ENCODE data around the gene TMCC1.

The TMCC1 gene

DNA sequence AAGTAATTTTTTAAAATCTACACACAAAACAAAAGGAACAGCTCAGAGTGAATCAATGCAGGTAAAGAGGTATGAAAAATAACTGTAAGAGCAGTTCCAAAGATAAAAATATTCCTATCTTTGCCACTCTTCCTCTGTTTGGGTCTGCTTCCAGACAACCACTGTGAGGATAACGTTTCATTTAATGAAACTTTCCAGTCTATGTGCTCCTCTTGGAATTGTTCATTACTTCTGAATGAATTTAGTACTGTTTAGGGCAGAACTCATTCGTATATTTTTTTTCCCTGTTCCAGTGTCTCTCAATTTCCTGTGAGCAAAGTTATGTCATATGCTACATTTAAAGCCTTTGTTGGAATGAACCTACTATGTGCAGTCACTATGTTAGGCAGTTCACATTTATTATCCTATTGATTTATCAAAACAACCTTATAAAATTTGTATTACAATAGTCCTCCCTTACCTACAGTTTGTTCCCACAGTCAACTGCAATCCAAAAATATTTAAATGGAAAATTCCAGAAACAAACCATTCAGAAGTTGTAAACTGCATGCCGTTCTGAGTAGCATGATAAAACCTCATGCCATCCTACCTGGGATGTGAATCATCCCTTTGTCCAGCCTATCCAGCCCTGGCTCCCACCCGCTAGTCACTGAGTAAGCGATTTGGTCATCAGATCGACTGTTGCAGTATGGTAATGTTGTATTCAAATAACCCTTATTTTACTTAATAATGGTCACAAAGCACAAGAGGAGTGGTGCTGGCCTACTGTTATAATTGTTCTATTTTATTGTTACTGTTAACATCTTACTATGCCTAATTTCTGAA is 98.1 kb downstream of the TMCC1 start:
- H3K4me3 ChIP-seq (ENCODE audit: low read depth, low read length): no peak overlapping the region
- TF ChIP-seq, protein P1, sequence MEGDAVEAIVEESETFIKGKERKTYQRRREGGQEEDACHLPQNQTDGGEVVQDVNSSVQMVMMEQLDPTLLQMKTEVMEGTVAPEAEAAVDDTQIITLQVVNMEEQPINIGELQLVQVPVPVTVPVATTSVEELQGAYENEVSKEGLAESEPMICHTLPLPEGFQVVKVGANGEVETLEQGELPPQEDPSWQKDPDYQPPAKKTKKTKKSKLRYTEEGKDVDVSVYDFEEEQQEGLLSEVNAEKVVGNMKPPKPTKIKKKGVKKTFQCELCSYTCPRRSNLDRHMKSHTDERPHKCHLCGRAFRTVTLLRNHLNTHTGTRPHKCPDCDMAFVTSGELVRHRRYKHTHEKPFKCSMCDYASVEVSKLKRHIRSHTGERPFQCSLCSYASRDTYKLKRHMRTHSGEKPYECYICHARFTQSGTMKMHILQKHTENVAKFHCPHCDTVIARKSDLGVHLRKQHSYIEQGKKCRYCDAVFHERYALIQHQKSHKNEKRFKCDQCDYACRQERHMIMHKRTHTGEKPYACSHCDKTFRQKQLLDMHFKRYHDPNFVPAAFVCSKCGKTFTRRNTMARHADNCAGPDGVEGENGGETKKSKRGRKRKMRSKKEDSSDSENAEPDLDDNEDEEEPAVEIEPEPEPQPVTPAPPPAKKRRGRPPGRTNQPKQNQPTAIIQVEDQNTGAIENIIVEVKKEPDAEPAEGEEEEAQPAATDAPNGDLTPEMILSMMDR (IDR thresholded peaks at IDR 0.05; ENCODE audit: low read depth, low read length, missing control alignments): no peak
- no peak for DNase-seq (ENCODE audit: low read depth)

DNA sequence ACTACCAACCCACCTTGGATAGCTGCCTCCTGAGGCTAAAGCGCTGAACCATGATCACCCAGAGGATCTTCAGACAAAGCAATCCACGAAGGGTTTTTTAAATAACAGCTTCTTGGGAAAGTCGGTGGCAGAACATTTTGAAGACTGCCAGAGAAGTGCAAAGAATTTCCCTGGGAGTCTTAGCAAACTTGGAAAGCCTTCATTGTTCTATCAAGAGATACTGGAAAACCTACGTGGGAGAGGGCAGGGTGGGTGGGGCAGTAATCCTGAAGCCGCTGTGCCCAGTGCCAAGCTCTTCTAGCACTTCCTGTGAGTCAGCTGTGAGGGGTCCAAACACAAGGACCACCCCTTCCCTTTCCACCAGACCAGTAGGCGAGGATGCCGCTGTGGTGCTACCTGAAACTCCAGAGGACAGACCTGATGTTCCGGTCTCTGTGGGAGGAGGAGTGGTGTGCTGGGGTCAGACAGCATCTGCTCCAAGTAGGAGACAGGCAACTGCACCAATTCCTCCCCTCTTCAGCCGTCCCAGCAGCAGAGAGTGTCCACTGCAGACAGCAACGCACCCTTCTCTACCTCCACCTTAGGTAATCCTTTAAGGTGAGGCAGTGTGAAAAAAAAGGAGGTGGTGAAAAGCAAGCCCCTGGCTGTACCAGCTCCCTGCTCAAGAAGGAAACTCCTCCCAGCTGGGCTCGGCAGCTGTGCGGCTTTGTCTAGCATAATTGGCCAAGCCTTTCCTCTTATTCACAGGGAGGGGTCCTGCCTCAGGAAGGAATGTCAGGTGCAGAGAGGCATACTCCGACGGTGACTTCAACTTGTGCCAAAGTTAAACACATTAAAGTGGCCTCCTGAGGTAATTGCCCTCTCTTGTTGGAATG is 99.0 kb downstream of the TMCC1 start:
- no peak for DNase-seq (ENCODE audit: low read depth)
- TF ChIP-seq, protein P1 (IDR thresholded peaks at IDR 0.05; ENCODE audit: low read depth, low read length, missing control alignments): no peak
- no peak overlapping the region for H3K4me3 ChIP-seq (ENCODE audit: low read depth, low read length)

DNA sequence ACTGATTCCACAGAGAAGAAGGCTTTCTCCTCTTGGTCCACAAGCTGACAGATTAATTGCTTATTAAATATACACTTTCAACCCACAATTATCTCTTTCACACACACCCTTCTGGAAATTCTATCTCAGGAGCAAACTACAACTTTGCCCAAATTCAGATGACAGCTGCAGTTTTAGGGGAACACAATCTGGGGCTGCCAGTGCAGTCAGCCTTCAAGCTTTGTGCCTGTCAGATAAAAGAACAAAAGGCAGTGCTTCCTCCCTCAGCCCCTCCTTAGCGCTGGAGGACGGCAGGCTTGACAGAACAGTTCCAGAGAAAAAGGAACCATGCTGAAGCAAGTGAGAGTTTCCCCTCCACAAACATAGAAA is 99.6 kb downstream of the TMCC1 start:
- TF ChIP-seq, protein P1 (IDR thresholded peaks at IDR 0.05; ENCODE audit: low read depth, low read length, missing control alignments): no peak
- H3K4me3 ChIP-seq (ENCODE audit: low read depth, low read length): no peak overlapping the region
- DNase-seq (ENCODE audit: low read depth): no peak

DNA sequence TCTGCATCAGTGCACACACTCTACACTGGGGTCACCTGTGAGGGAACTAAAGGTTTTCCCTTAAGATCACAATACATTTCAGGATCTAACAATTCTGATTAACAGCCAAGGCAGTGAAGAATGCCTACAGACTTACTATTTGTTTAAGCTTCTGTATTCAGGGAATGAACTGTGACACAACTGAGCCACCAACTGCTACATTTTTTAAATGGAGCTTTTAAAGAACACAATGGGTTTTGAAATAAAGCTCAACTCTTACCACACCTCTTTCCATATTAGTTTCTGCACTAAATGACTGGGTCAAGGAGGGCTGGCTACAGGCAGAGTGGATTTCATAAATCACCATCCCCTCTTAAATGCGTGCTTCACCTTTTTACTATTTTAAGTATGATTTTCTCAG is 100.2 kb downstream of the TMCC1 start:
- TF ChIP-seq, protein P1 (IDR thresholded peaks at IDR 0.05; ENCODE audit: low read depth, low read length, missing control alignments): no peak
- no peak for DNase-seq (ENCODE audit: low read depth)
- no peak overlapping the region for H3K4me3 ChIP-seq (ENCODE audit: low read depth, low read length)

DNA sequence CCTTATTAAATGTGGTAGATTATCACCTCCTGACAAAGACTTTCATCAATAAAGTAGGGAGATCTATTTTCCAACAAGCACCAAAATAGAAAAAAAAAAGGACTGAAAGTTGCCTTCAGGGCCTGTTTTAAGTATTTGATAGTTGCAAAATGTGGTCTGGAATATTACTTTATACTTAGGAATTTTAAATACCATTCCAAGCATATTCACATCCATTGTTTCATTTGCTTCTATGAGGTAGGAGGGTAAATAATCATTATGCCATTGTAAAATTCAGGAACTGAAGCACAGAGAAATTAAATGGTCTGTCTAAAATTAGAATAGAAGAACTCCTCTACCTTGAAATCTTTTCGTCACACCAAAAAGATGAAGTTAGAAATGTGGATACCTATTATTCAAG is 110.0 kb downstream of the TMCC1 start:
- no peak for DNase-seq (ENCODE audit: low read depth)
- H3K4me3 ChIP-seq (ENCODE audit: low read depth, low read length): no peak overlapping the region
- TF ChIP-seq, protein P1 (IDR thresholded peaks at IDR 0.05; ENCODE audit: low read depth, low read length, missing control alignments): no peak

DNA sequence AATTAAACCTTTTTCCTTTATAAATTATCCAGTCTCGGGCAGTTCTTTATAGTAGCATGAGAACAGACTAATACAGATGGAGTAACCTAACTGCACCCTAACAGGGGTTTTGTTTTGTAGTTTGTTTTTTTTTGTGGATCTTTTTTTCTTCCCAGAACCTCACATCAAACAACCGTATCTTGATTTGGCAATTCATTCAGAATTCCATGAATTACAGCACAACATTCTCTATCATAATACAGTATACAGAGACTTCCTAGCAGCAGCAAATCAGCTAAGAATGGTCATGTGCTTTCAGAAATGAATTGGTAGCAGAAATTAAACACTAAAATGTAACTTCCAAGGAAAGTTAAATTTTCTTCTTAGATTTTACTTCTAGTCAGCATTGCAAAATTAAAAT is 114.6 kb downstream of the TMCC1 start:
- DNase-seq (ENCODE audit: low read depth): no peak

More for the DNA sequence above, 114.6 kb downstream of the TMCC1 start:
- H3K4me3 ChIP-seq (ENCODE audit: low read depth, low read length): no peak overlapping the region
- TF ChIP-seq, protein P1 (IDR thresholded peaks at IDR 0.05; ENCODE audit: low read depth, low read length, missing control alignments): no peak
